ENCODE measurements around the gene BOK. TPM values are rescaled to one million over a fixed set of nuclear protein-coding genes. Genes with fewer than 3 reads are reported as not detected.

The BOK gene
- total RNA-seq, 4 donors from 2014 or later = 0.92 to 4.7 (median 2.3) TPM

GRCh38 chr2:241562269-241562891 is 3.8 kb downstream of the BOK start:
- H3K4me1 ChIP-seq = peaks cover 0 to 7% of the 10 kb centered on the region in 2 donors
- in situ Hi-C loops (cut with MboI; ENCODE audit: low sequenced_read_pairs in 4 of 4) = no loop called here

GRCh38 chr2:241563031-241563507 is 4.5 kb downstream of the BOK start:
- intact Hi-C loops (cut with DNase I; ENCODE audit: low total_unique reads) = no loop called here
- in situ Hi-C loops (cut with MboI; ENCODE audit: low sequenced_read_pairs in 4 of 4) = no loop called here
- ATAC-seq = no peak
- TF ChIP-seq POLR2A (IDR thresholded peaks at IDR 0.05) = no peak
- H3K4me3 ChIP-seq = no peak overlapping the region
- peaks cover 0 to 7% of the 10 kb centered on the region in 2 donors for H3K4me1 ChIP-seq
- H3K9me3 ChIP-seq = no peaks in the 10 kb centered on the region
- peaks cover 5 to 16% (median 16%) of the 10 kb centered on the region in 3 donors for H3K27me3 ChIP-seq
- H3K27ac ChIP-seq = no peak overlapping the region
- DNase-seq = no peak
- no peaks in the 10 kb centered on the region for H3K36me3 ChIP-seq

More at GRCh38 chr2:241562269-241562891, 3.8 kb downstream of the BOK start:
- no peak overlapping the region for H3K27ac ChIP-seq
- intact Hi-C loops (cut with DNase I; ENCODE audit: low total_unique reads) = no loop called here
- H3K36me3 ChIP-seq = no peaks in the 10 kb centered on the region
- no peak for ATAC-seq
- no peak overlapping the region for H3K4me3 ChIP-seq
- DNase-seq = no peak
- no peak for TF ChIP-seq POLR2A (IDR thresholded peaks at IDR 0.05)
- no peak for TF ChIP-seq CTCF (IDR thresholded peaks at IDR 0.05 in 4 of 5, conservative IDR thresholded peaks at IDR 0.05 in 1 of 5)
- peaks cover 12 to 23% (median 23%) of the 10 kb centered on the region in 3 donors for H3K27me3 ChIP-seq
- H3K9me3 ChIP-seq = no peaks in the 10 kb centered on the region

GRCh38 chr2:241563571-241563980 is 5.0 kb downstream of the BOK start:
- H3K4me3 ChIP-seq = no peak overlapping the region
- H3K9me3 ChIP-seq = no peaks in the 10 kb centered on the region
- in situ Hi-C loops (cut with MboI; ENCODE audit: low sequenced_read_pairs in 4 of 4) = no loop called here
- peaks cover 0 to 7% of the 10 kb centered on the region in 2 donors for H3K4me1 ChIP-seq
- no peak for DNase-seq
- no peak for TF ChIP-seq POLR2A (IDR thresholded peaks at IDR 0.05)
- TF ChIP-seq CTCF (IDR thresholded peaks at IDR 0.05 in 4 of 5, conservative IDR thresholded peaks at IDR 0.05 in 1 of 5) = no peak
- no peaks in the 10 kb centered on the region for H3K36me3 ChIP-seq
- no peak overlapping the region for H3K27ac ChIP-seq
- intact Hi-C loops (cut with DNase I; ENCODE audit: low total_unique reads) = no loop called here
- ATAC-seq = no peak
- H3K27me3 ChIP-seq = peaks cover under 1 to 11% (median 11%) of the 10 kb centered on the region in 3 donors

- ATAC-seq (no peak), DNase-seq (no peak)
- Histone ChIP-seq H3K9me3 (no peaks in the 10 kb centered on the region), H3K4me1 (peaks cover 0 to 7% of the 10 kb centered on the region in 2 donors), H3K4me3 (no peak overlapping the region), H3K27ac (no peak overlapping the region), H3K27me3 (peaks cover 0 to 11% (median 9%) of the 10 kb centered on the region in 3 donors), H3K36me3 (no peaks in the 10 kb centered on the region)
- in situ Hi-C loops (cut with MboI; ENCODE audit: low sequenced_read_pairs in 4 of 4) = no loop called here
- no peak for TF ChIP-seq CTCF (IDR thresholded peaks at IDR 0.05 in 4 of 5, conservative IDR thresholded peaks at IDR 0.05 in 1 of 5)
- TF ChIP-seq POLR2A (IDR thresholded peaks at IDR 0.05) = no peak
- intact Hi-C loops (cut with DNase I; ENCODE audit: low total_unique reads) = no loop called here
These were observed 5.5 kb downstream of the BOK start for GRCh38 chr2:241563981-241564595.

GRCh38 chr2:241564596-241565410 is 6.3 kb downstream of the BOK start:
- intact Hi-C loops (cut with DNase I; ENCODE audit: low total_unique reads) = no loop called here
- Histone ChIP-seq H3K27me3 (peaks cover 0 to 6% (median 6%) of the 10 kb centered on the region in 3 donors), H3K9me3 (no peaks in the 10 kb centered on the region), H3K4me3 (no peak overlapping the region), H3K36me3 (no peaks in the 10 kb centered on the region), H3K27ac (no peak overlapping the region), H3K4me1 (peaks cover 0 to 4% of the 10 kb centered on the region in 2 donors)
- TF ChIP-seq POLR2A (IDR thresholded peaks at IDR 0.05) (no peak), CTCF (IDR thresholded peaks at IDR 0.05 in 4 of 5, conservative IDR thresholded peaks at IDR 0.05 in 1 of 5) (no peak)
- in situ Hi-C loops (cut with MboI; ENCODE audit: low sequenced_read_pairs in 4 of 4) = no loop called here
- DNase-seq (no peak), ATAC-seq (no peak)
